Psoas muscle (tissue), 8 donors: ENCODE measurements around the gene PPCDC. TPM values are rescaled to one million over a fixed set of nuclear protein-coding genes. Genes with fewer than 3 reads are reported as not detected.
A peak's percentile ranks its signal among the peaks of the same experiment; 100 is the strongest.

Experiments used
- ATAC-seq, 4 donors: fragments of 200-7000 bp; cut with Tn5 transposase; one replicate each; pipeline ENCODE4 v1.9.1; 2020; ENCODE audit warnings: moderate library complexity in 3 of 4, mild to moderate bottlenecking in 2 of 4
- DNase-seq, 2 donors: peaks; one replicate each; pipeline ENCODE4 v3.0.0-alpha.2; 2020
- H3K27ac ChIP-seq: fragments of 200-600 bp; one replicate; pipeline ENCODE4 v1.8.0; 2022
- H3K27me3 ChIP-seq, 3 donors: fragments of 200-600 bp in 1 of 3; one replicate each; pipeline versions ENCODE4 v1.6.1 to v1.8.0; 2013 to 2022; ENCODE audit warnings: low read length in 2 of 3, mild to moderate bottlenecking in 2 of 3, moderate library complexity in 1 of 3; ENCODE audit not compliant: insufficient read depth in 3 of 3
- H3K36me3 ChIP-seq, 2 donors: fragments of 200-600 bp in 1 of 2; one replicate each; pipeline versions ENCODE4 v1.6.1 to v1.8.0; 2013 to 2022; ENCODE audit warnings: low read depth in 1 of 2, mild to moderate bottlenecking in 1 of 2, moderate library complexity in 1 of 2; ENCODE audit not compliant: insufficient read depth in 1 of 2
- H3K4me1 ChIP-seq: fragments of 200-600 bp; one replicate; pipeline ENCODE4 v1.8.0; 2022
- H3K4me3 ChIP-seq: fragments of 200-600 bp; one replicate; pipeline ENCODE4 v1.8.0; 2022; ENCODE audit warnings: mild to moderate bottlenecking
- H3K9me3 ChIP-seq: fragments of 200-600 bp; one replicate; pipeline ENCODE4 v1.8.0; 2022
- WGBS, 3 donors: extraction: QIAGEN DNeasy Blood & Tissue Kit; methylation state at CpG; one replicate each; pipeline versions ENCODE4 v1.1.6 to v1.1.7; 2013; 5-methylcytosine and 5-hydroxymethylcytosine counted together
- intact Hi-C, 2 donors: fragments of 100-400 bp; cut with DNase I; formaldehyde crosslinking; loops; one replicate each; pipeline versions ENCODE4 v1.11.0 to v1.14.2; 2022
- polyA plus RNA-seq, 3 donors: library from polyadenylated mRNA; stranded (reverse); fragments of 200-250 nt; gene quantifications; one replicate each; pipeline ENCODE4 v1.2.3, GENCODE V29; 2013
- total RNA-seq, 4 donors: library from RNA; stranded (reverse); fragmentation: NEBNext Ultra II Directional in 2 of 4; extraction: Animal tissue kit (Norgen Biotek cat#: 25700) in 2 of 4; gene quantifications; one replicate each; pipeline versions ENCODE4 v1.2.1 to v1.2.4, GENCODE V29; 2021 to 2023
- TF ChIP-seq, protein P1 (sequence below): fragments of 200-600 bp; IDR thresholded peaks from one replicate; pipeline ENCODE4 v1.8.0; 2022; ENCODE audit warnings: antibody characterized with exemption
- donor health status: healthy with polysubstance abuse.
- donor health status: DM: no; HTN: no; CAD: no; lungs with moderate emphysema.
- donor health status: Bipolar disorder and iron deficiency.
- donor health status: healthy.
- donor health status: DM: yes; HTN: yes; CAD: no.
- donor health status: DM: no; HTN: no; CAD: no.
- donor health status: DM: no; HTN: no; CAD: no.
- donor health status: DM: yes; HTN: yes; CAD: no.

PPCDC gene
- total and polyA plus RNA-seq, 7 donors: 2.4 to 26.1 (median 11.7) TPM

DNA sequence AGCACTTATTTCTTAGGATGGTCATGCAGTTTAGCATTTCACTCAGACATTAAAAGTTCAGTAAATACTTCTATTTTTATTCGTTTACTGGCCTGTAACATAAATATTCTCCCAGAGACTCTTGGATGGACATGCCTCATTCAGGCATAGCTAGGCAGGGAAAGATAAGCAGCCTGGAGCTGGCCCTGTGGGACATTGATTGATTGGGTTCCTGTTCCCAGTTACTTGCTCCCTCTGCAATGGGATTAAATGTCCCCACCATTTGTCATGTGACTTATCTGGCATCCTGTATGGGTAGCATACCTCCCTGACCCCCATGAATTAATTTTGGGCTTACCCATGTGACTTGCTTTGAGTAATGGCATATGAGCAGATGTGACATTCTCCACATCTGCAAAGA, 30.8 kb upstream of the PPCDC start:
- ATAC-seq (no peak), DNase-seq (no peak)
- intact Hi-C loops: no loop called here
- H3K27me3 ChIP-seq: peaks cover 0 to 26% (median 6%) of the 10 kb centered on the region in 3 donors
- 35 to 55% (median 48%) methylated on average over 1 of the region's 1 CpG for WGBS, 3 donors
- no peaks in the 10 kb centered on the region for H3K36me3 ChIP-seq
- no peak overlapping the region for H3K27ac ChIP-seq
- no peaks in the 10 kb centered on the region for H3K9me3 ChIP-seq
- no peak overlapping the region for H3K4me3 ChIP-seq
- H3K4me1 ChIP-seq: peaks cover 5% of the 10 kb centered on the region
- TF ChIP-seq, protein P1, sequence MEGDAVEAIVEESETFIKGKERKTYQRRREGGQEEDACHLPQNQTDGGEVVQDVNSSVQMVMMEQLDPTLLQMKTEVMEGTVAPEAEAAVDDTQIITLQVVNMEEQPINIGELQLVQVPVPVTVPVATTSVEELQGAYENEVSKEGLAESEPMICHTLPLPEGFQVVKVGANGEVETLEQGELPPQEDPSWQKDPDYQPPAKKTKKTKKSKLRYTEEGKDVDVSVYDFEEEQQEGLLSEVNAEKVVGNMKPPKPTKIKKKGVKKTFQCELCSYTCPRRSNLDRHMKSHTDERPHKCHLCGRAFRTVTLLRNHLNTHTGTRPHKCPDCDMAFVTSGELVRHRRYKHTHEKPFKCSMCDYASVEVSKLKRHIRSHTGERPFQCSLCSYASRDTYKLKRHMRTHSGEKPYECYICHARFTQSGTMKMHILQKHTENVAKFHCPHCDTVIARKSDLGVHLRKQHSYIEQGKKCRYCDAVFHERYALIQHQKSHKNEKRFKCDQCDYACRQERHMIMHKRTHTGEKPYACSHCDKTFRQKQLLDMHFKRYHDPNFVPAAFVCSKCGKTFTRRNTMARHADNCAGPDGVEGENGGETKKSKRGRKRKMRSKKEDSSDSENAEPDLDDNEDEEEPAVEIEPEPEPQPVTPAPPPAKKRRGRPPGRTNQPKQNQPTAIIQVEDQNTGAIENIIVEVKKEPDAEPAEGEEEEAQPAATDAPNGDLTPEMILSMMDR: no peak

DNA sequence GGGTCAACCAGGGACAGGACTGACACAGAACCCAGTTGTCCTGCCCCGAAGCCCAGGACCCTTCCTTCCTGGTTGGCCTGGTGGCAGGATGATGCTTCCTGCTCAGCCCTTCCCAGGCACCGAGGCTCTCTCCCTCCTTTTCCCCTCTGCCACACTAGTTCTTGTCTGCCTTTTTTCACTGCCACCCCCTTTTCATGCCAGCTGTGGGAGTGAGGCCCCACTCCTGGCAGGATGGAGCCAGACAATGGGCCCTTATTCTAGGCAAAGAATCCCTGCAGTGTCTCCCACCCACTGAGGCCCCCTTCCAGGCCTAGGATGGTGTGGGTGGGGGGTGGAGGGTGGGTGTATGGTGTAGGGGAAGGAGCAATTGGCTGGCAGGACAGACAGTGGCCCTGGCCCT, 29.2 kb upstream of the PPCDC start:
- no peak overlapping the region for H3K27ac ChIP-seq
- DNase-seq (no peak), ATAC-seq (no peak)
- no peaks in the 10 kb centered on the region for H3K36me3 ChIP-seq
- H3K9me3 ChIP-seq: no peaks in the 10 kb centered on the region
- WGBS, 3 donors: 13 to 30% (median 22%) methylated on average over 2 of the region's 2 CpGs
- peaks cover 0 to 42% (median 6%) of the 10 kb centered on the region in 3 donors for H3K27me3 ChIP-seq
- peaks cover 5% of the 10 kb centered on the region for H3K4me1 ChIP-seq
- H3K4me3 ChIP-seq: no peak overlapping the region
- TF ChIP-seq, protein P1: no peak
- intact Hi-C loops: no loop called here

- no peaks in the 10 kb centered on the region for H3K9me3 ChIP-seq
- intact Hi-C loops: no loop called here
- no peak for DNase-seq
- no peak for ATAC-seq
- H3K27me3 ChIP-seq: peaks cover 0 to 47% (median 6%) of the 10 kb centered on the region in 3 donors
- H3K4me3 ChIP-seq: no peak overlapping the region
- TF ChIP-seq, protein P1: no peak
- no peaks in the 10 kb centered on the region for H3K36me3 ChIP-seq
- 33 to 44% (median 36%) methylated on average over 5 of the region's 5 CpGs for WGBS, 3 donors
- H3K27ac ChIP-seq: no peak overlapping the region
- H3K4me1 ChIP-seq: peaks cover 5% of the 10 kb centered on the region
These were observed 28.7 kb upstream of the PPCDC start for GRCh38 chr15:74994685-74995084.

DNA sequence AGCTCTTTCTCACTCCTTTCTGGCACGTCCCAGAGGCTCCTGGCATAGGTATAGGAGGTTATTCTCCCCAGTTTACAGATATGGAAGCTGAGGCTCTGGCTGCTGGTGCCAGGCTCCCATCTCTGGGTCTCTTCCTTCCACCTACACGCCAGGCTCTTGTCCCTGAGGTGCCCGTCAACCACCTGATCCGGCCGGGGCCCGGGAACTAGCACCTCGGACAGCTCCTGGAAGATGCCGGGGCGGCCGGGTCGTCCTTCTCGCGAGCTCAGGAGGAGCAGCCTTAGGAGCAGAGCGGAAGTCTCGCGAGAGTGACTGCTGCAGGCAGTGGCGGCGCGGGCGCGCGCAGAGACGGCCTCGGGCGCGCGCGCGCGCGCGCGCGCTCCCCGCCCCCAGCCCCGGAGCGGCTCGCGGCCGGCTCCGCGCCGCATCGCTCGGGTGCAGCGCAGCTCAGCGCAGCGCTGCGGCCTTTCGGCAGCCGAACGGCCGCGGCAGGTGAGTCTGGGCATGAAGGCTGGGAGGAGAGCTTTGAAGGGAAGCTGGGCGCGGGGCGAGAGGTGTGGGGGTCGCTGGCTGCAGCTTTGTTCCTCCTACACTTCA, 28.1 kb upstream of the PPCDC start, which contains the start of gene SCAMP5:
Gene SCAMP5 (plus strand): TSS at position 382 of the 597 bp plus-strand sequence. CDS start 16,277 bp downstream, outside the sequence.
- TF ChIP-seq, protein P1: no peak
- intact Hi-C loops: no loop called here
- 0 to 2% (median 1%) methylated on average over 34 to 58 of the region's 58 CpGs for WGBS, 3 donors
- peaks cover 5% of the 10 kb centered on the region for H3K4me1 ChIP-seq
- no peaks in the 10 kb centered on the region for H3K9me3 ChIP-seq
- DNase-seq: peak; percentile 87 to 92
- ATAC-seq: peak; percentile 90 to 97 (median 93)
- H3K4me3 ChIP-seq: peak within 1 kb of the TSS; percentile 64
- no peaks in the 10 kb centered on the region for H3K36me3 ChIP-seq
- no peak within 1 kb of the TSS for H3K27ac ChIP-seq
- peaks cover 0 to 52% (median 6%) of the 10 kb centered on the region in 3 donors for H3K27me3 ChIP-seq
